ENCODE data around the gene F8A1. TPM values are rescaled to one million over a fixed set of nuclear protein-coding genes. Genes with fewer than 3 reads are reported as not detected.
"Not testable (repeated sequence)": the region's sequence is repeated elsewhere in the genome, so short reads cannot be mapped to it uniquely, and the experiment has no call there.

The F8A1 gene
- total RNA-seq, 3 donors from 2014 or later (not counting 1 experiment from before 2014, with no cell fraction given): 12.0 to 32.9 (median 12.4) TPM

DNA sequence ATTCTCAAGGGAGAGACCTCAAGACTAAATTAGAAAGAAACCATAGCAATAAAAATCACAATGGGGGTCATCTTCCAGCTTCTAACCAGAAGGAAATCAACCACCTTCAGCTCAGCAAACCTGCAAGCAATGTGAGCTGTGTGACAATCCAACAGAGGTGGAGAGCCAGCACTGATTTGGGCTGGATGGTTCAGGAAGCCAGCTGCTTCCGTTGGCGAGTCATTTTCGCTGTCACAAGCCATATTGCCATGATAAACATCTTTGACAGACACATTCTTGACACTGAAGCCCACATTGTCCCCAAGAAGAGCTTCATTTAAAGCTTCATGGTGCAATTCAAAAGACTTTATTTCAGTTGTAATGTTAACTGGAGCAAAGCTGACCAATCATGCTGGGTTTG lies 22.7 kb downstream of the F8A1 start:
- no peaks in the 10 kb centered on the region for H3K36me3 Mint-ChIP-seq
- Histone ChIP-seq H3K27ac (ENCODE audit: low read length) (no peak overlapping the region), H3K27me3 (ENCODE audit: control insufficient read depth, insufficient read depth, low read length) (no peaks in the 10 kb centered on the region), H3K4me1 (ENCODE audit: control insufficient read depth, insufficient read depth, low read length) (no peaks in the 10 kb centered on the region), H3K36me3 (ENCODE audit: control insufficient read depth, insufficient read depth, low read length) (no peaks in the 10 kb centered on the region), H3K4me3 (ENCODE audit: low read length) (no peak overlapping the region), H3K9me3 (ENCODE audit: control insufficient read depth, insufficient read depth, low read length) (no peaks in the 10 kb centered on the region)
- H3K27me3 Mint-ChIP-seq (ENCODE audit: low read depth in 2 of 2): peaks cover 0 to 19% of the 10 kb centered on the region in 2 donors
- no peaks in the 10 kb centered on the region for H3K4me1 Mint-ChIP-seq
- DNase-seq: no peak
- TF ChIP-seq, protein P1, sequence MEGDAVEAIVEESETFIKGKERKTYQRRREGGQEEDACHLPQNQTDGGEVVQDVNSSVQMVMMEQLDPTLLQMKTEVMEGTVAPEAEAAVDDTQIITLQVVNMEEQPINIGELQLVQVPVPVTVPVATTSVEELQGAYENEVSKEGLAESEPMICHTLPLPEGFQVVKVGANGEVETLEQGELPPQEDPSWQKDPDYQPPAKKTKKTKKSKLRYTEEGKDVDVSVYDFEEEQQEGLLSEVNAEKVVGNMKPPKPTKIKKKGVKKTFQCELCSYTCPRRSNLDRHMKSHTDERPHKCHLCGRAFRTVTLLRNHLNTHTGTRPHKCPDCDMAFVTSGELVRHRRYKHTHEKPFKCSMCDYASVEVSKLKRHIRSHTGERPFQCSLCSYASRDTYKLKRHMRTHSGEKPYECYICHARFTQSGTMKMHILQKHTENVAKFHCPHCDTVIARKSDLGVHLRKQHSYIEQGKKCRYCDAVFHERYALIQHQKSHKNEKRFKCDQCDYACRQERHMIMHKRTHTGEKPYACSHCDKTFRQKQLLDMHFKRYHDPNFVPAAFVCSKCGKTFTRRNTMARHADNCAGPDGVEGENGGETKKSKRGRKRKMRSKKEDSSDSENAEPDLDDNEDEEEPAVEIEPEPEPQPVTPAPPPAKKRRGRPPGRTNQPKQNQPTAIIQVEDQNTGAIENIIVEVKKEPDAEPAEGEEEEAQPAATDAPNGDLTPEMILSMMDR (IDR thresholded peaks at IDR 0.05): no peak
- H3K9me3 Mint-ChIP-seq: no peaks in the 10 kb centered on the region
- WGBS (ENCODE audit: insufficient coverage): 62% methylated on average over 3 of the region's 3 CpGs
- intact Hi-C loops (cut with micrococcal nuclease): no loop called here
- no peak overlapping the region for H3K27ac Mint-ChIP-seq
- no peak overlapping the region for H3K4me3 Mint-ChIP-seq
- no peak for ATAC-seq

DNA sequence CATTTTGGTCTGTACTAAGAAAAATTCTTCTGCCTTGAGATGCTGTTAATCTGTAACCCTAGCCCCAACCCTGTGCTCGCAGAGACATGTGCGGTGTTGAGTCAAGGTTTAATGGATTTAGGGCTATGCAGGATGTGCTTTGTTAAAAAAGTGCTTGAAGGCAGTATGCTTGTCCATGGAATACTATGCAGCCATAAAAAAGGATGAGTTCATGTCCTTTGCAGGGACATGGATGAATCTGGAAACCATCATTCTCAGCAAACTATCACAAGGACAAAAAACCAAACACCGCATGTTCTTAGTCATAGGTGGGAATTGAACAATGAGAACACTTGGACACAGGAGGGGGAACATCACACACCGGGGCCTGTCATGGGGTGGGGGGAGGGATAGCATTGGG lies 23.9 kb downstream of the F8A1 start:
- ATAC-seq; H3K9me3 Mint-ChIP-seq; DNase-seq; H3K27me3 ChIP-seq (ENCODE audit: control insufficient read depth, insufficient read depth, low read length); H3K4me3 ChIP-seq (ENCODE audit: low read length); H3K4me1 Mint-ChIP-seq; H3K27ac ChIP-seq (ENCODE audit: low read length); H3K9me3 ChIP-seq (ENCODE audit: control insufficient read depth, insufficient read depth, low read length); H3K4me3 Mint-ChIP-seq; H3K27ac Mint-ChIP-seq; intact Hi-C loops (cut with micrococcal nuclease); H3K36me3 Mint-ChIP-seq; H3K4me1 ChIP-seq (ENCODE audit: control insufficient read depth, insufficient read depth, low read length); H3K36me3 ChIP-seq (ENCODE audit: control insufficient read depth, insufficient read depth, low read length): not testable (repeated sequence)
- peaks cover 6 to 19% of the 10 kb centered on the region in 2 donors for H3K27me3 Mint-ChIP-seq (ENCODE audit: low read depth in 2 of 2)
- 91% methylated on average over 3 of the region's 4 CpGs for WGBS (ENCODE audit: insufficient coverage)

DNA sequence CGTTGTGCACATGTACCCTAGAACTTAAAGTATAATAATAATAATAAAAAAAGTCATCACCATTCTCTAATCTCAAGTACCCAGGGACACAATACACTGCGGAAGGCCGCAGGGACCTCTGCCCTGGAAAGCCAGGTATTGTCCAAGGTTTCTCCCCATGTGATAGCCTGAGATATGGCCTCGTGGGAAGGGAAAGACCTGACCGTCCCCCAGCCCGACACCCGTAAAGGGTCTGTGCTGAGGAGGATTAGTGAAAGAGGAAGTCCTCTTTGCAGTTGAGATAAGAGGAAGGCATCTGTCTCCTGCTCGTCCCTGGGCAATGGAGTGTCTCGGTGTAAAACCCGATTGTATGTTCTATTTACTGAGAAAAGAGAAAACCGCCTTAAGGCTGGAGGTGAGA lies 24.4 kb downstream of the F8A1 start:
- H3K36me3 Mint-ChIP-seq; H3K27ac Mint-ChIP-seq; H3K4me3 ChIP-seq (ENCODE audit: low read length); H3K27me3 ChIP-seq (ENCODE audit: control insufficient read depth, insufficient read depth, low read length); H3K27ac ChIP-seq (ENCODE audit: low read length); intact Hi-C loops (cut with micrococcal nuclease); ATAC-seq; H3K36me3 ChIP-seq (ENCODE audit: control insufficient read depth, insufficient read depth, low read length); H3K9me3 ChIP-seq (ENCODE audit: control insufficient read depth, insufficient read depth, low read length); DNase-seq; H3K9me3 Mint-ChIP-seq; H3K4me1 ChIP-seq (ENCODE audit: control insufficient read depth, insufficient read depth, low read length); H3K4me3 Mint-ChIP-seq; H3K4me1 Mint-ChIP-seq: not testable (repeated sequence)
- WGBS (ENCODE audit: insufficient coverage): 66% methylated on average over 6 of the region's 11 CpGs
- peaks cover 6 to 19% of the 10 kb centered on the region in 2 donors for H3K27me3 Mint-ChIP-seq (ENCODE audit: low read depth in 2 of 2)

DNA sequence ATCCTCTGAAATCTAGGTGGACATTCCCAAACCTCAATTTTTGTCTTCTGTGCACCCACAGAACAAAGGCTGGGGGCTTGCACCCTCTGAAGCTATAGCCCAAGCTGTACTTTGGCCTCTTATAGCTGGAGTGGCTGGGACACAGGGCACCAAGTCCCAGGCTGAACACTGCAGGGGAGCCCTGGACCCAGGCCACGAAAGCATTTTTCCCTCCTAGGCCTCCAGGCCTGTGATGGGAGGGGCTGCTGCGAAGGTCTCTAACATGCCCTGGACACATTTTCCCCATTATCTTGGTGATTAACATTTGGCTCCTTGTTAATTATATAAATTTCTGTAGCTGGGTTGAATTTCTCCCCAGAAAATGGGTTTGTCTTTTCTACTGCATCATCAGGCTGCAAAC lies 27.9 kb downstream of the F8A1 start:
- Mint-ChIP-seq H3K36me3 (no peaks in the 10 kb centered on the region), H3K4me1 (peaks cover 0 to 6% of the 10 kb centered on the region in 2 donors), H3K27me3 (ENCODE audit: low read depth in 2 of 2) (peaks cover 10 to 15% of the 10 kb centered on the region in 2 donors), H3K4me3 (no peak overlapping the region), H3K27ac (no peak overlapping the region), H3K9me3 (no peaks in the 10 kb centered on the region)
- Histone ChIP-seq H3K36me3 (ENCODE audit: control insufficient read depth, insufficient read depth, low read length) (no peaks in the 10 kb centered on the region), H3K27ac (ENCODE audit: low read length) (no peak overlapping the region), H3K9me3 (ENCODE audit: control insufficient read depth, insufficient read depth, low read length) (no peaks in the 10 kb centered on the region), H3K4me3 (ENCODE audit: low read length) (no peak overlapping the region), H3K4me1 (ENCODE audit: control insufficient read depth, insufficient read depth, low read length) (no peaks in the 10 kb centered on the region), H3K27me3 (ENCODE audit: control insufficient read depth, insufficient read depth, low read length) (no peaks in the 10 kb centered on the region)
- TF ChIP-seq, protein P1 (IDR thresholded peaks at IDR 0.05): no peak
- DNase-seq (no peak), ATAC-seq (no peak)
- WGBS (ENCODE audit: insufficient coverage): no CpG with 5 or more reads among the region's 2 CpGs
- intact Hi-C loops (cut with micrococcal nuclease): no loop called here
